ENCODE measurements around the gene DHRS3. TPM values are rescaled to one million over a fixed set of nuclear protein-coding genes. Genes with fewer than 3 reads are reported as not detected.

The DHRS3 gene
- total RNA-seq, 1 experiment from 2014 or later, result 154 TPM

DNA sequence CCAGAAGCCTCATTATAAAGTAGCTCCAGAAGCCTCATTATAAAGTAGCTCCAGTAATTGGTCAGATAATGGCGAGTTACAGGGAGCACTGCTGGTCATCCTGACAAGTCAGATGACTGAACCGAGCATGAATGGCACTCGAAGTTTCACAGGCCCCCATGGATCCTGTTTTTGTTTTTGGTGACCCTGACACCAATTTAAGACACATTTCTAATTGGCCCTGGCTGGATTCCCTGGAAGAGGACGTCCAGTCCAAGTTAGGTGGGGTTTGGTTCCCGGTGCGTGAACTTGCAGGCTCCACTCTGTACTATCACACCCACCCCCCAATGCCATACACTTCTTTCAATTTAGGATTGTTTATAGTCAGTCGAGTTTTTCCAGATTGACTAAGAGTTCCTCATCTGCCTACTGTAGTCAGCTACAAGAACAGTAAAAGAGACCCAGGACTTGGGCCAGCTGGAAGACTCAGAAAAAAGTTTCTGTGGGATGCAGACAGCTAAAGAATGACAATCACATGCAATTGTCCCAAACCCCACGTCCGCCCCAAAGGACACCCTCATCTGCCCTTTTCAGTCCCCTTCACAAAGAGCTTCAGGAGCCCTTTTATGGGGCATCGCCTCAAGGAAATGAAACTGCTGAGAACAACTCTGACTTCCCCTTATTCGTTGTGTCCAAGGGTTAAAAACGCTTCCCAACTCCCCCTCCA lies 2.7 kb downstream of the DHRS3 start:
- H3K9me3 ChIP-seq (ENCODE audit: insufficient read depth, low read depth), result no peaks in the 10 kb centered on the region
- peaks cover 35% of the 10 kb centered on the region for H3K4me1 ChIP-seq (replicated peaks; ENCODE audit: insufficient read depth)
- H4K20me1 ChIP-seq (ENCODE audit: insufficient read depth), result peaks cover 23% of the 10 kb centered on the region
- ChIA-PET CTCF (no interaction called here), POLR2A (ENCODE audit: unreplicated experiment) (interaction anchor here (0.6 to 0.8 kb wide), 4 partner anchors 14 to 1664 kb away, joined by 4 to 8 read pairs (median 6); no protein-coding TSS in a partner anchor)
- peak overlapping the region; percentile 97 for H3K4me2 ChIP-seq
- TF ChIP-seq, protein P1, sequence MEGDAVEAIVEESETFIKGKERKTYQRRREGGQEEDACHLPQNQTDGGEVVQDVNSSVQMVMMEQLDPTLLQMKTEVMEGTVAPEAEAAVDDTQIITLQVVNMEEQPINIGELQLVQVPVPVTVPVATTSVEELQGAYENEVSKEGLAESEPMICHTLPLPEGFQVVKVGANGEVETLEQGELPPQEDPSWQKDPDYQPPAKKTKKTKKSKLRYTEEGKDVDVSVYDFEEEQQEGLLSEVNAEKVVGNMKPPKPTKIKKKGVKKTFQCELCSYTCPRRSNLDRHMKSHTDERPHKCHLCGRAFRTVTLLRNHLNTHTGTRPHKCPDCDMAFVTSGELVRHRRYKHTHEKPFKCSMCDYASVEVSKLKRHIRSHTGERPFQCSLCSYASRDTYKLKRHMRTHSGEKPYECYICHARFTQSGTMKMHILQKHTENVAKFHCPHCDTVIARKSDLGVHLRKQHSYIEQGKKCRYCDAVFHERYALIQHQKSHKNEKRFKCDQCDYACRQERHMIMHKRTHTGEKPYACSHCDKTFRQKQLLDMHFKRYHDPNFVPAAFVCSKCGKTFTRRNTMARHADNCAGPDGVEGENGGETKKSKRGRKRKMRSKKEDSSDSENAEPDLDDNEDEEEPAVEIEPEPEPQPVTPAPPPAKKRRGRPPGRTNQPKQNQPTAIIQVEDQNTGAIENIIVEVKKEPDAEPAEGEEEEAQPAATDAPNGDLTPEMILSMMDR (conservative IDR thresholded peaks at IDR 0.05), result no peak
- H3K27me3 ChIP-seq (ENCODE audit: insufficient read depth, low read depth), result no peaks in the 10 kb centered on the region
- H3K36me3 ChIP-seq (ENCODE audit: low read depth), result peaks cover 36% of the 10 kb centered on the region
- BruUV-seq (replicated peaks), result no TSS peak
- peak overlapping the region; percentile 90 for H3K27ac ChIP-seq
- H3K79me2 ChIP-seq (ENCODE audit: low read depth), result peaks cover 85% of the 10 kb centered on the region
- DNase-seq, result no peak
- H3F3A ChIP-seq (ENCODE audit: insufficient read depth, low read depth), result peaks cover 43% of the 10 kb centered on the region; the same call in 1 of the 2 replicates
- peak overlapping the region; percentile 91 for H3K4me3 ChIP-seq
- H3K9me2 ChIP-seq (ENCODE audit: insufficient read depth), result no peaks in the 10 kb centered on the region
- intact Hi-C loops (cut with micrococcal nuclease; ENCODE audit: unreplicated experiment), result loop anchor here (10.0 kb wide), 1 partner anchor 481 kb away; no protein-coding TSS in a partner anchor
- H2AFZ ChIP-seq, result no peak overlapping the region

DNA sequence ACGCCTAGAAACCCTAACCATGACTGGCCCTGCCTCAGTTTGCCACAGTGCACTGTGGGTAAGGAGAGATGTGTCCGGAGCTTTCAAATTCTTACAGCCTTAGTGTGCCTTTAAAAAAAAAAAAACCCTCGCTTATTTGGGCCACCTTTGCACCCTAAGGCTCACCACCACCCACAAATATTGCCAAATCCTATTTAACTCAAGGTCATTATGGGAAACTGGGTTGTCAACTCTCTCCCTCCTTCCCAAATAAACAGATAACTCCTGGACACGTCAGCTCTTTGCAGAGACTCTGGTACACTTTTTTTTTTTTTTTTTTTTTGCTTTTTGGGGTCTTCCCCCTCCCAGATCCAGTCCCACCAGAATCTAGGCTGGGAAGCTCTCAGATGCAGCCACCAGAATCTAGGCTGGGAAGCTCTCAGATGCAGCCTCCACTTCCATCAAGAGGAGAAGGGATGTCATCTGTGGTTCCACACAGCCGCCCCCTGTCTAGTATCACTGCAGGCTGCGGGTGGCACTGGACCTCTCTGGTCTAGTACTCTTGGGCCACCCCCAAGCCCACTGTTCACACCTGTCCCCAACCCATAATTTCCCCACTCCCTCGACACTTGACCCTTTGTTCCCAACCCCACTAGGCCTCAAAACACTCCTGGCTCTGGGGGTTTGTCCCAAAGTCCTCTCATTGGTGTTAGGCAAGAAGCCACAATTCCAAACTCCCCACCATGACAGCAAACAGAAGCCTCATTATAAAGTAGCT lies 3.4 kb downstream of the DHRS3 start:
- no peak for TF ChIP-seq EZH2 (IDR thresholded peaks at IDR 0.05; ENCODE audit: low read depth)
- TF ChIP-seq, protein P1 (conservative IDR thresholded peaks at IDR 0.05), result no peak
- no peak for DNase-seq
- no TSS peak for BruUV-seq (replicated peaks)
- no peaks in the 10 kb centered on the region for H3K9me3 ChIP-seq (ENCODE audit: insufficient read depth, low read depth)
- peaks cover 23% of the 10 kb centered on the region for H4K20me1 ChIP-seq (ENCODE audit: insufficient read depth)
- peak overlapping the region; percentile 90; the same call in 1 of the 2 replicates for H3K27ac ChIP-seq
- peaks cover 33% of the 10 kb centered on the region for H3K4me1 ChIP-seq (replicated peaks; ENCODE audit: insufficient read depth)
- POLR2A ChIA-PET (ENCODE audit: unreplicated experiment), result interaction anchor here (0.6 to 0.7 kb wide), 2 partner anchors 28 to 111 kb away, joined by 7 to 8 read pairs; no protein-coding TSS in a partner anchor
- H3K79me2 ChIP-seq (ENCODE audit: low read depth), result peaks cover 87% of the 10 kb centered on the region
- no peaks in the 10 kb centered on the region for H3K9me2 ChIP-seq (ENCODE audit: insufficient read depth)
- peaks cover 37% of the 10 kb centered on the region for H3K36me3 ChIP-seq (ENCODE audit: low read depth)
- no peak overlapping the region for H2AFZ ChIP-seq
- peak overlapping the region; percentile 97 for H3K4me2 ChIP-seq
- no peaks in the 10 kb centered on the region for H3K27me3 ChIP-seq (ENCODE audit: insufficient read depth, low read depth)
- intact Hi-C loops (cut with micrococcal nuclease; ENCODE audit: unreplicated experiment), result loop anchor here (10.0 kb wide), 1 partner anchor 480 kb away; no protein-coding TSS in a partner anchor
- peaks cover 47% of the 10 kb centered on the region; the same call in 1 of the 2 replicates for H3F3A ChIP-seq (ENCODE audit: insufficient read depth, low read depth)
- H3K4me3 ChIP-seq, result peak overlapping the region; percentile 91
- CTCF ChIA-PET, result interaction anchor here (0.6 kb wide), 1 partner anchor 1328 kb away, joined by 7 read pairs; no protein-coding TSS in a partner anchor

DNA sequence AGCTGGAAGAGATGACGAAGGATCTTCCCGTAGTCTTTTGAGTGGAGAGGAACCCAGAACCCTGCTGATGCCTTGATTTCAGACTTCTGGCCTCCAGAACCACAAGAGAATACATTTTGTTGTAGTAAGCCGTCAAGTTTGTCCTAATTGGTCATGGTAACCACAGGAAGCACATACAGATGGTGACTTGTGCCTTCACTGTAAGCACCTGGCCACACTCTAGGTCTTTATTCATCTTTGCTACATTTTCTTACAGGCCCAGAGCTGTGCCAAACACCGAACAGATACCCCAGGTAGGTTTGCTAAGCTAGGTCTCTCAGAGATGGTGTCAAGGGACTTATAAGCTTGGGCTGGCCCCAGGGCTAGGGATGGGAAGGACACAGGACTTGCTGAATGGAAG lies 4.8 kb downstream of the DHRS3 start:
- Histone ChIP-seq H2AFZ (no peak overlapping the region), H3K27me3 (ENCODE audit: insufficient read depth, low read depth) (no peaks in the 10 kb centered on the region), H3F3A (ENCODE audit: insufficient read depth, low read depth) (peaks cover 45% of the 10 kb centered on the region; the same call in 1 of the 2 replicates), H3K4me2 (peak overlapping the region; percentile 97), H4K20me1 (ENCODE audit: insufficient read depth) (peaks cover 27% of the 10 kb centered on the region), H3K4me3 (peak overlapping the region; percentile 91; the same call in 1 of the 2 replicates), H3K4me1 (replicated peaks; ENCODE audit: insufficient read depth) (peaks cover 33% of the 10 kb centered on the region), H3K36me3 (ENCODE audit: low read depth) (peaks cover 37% of the 10 kb centered on the region), H3K9me3 (ENCODE audit: insufficient read depth, low read depth) (no peaks in the 10 kb centered on the region), H3K9me2 (ENCODE audit: insufficient read depth) (no peaks in the 10 kb centered on the region), H3K79me2 (ENCODE audit: low read depth) (peaks cover 93% of the 10 kb centered on the region), H3K27ac (no peak overlapping the region)
- intact Hi-C loops (cut with micrococcal nuclease; ENCODE audit: unreplicated experiment), result loop anchor here (10.0 kb wide), 1 partner anchor 478 kb away; no protein-coding TSS in a partner anchor
- ChIA-PET CTCF (interaction anchor here (0.7 kb wide), 1 partner anchor 182 kb away, joined by 3 read pairs; no protein-coding TSS in a partner anchor), POLR2A (ENCODE audit: unreplicated experiment) (interaction anchor here (0.6 kb wide), 1 partner anchor 127 kb away, joined by 3 read pairs; no protein-coding TSS in a partner anchor)
- TF ChIP-seq EZH2 (IDR thresholded peaks at IDR 0.05; ENCODE audit: low read depth), result no peak
- TF ChIP-seq, protein P1 (conservative IDR thresholded peaks at IDR 0.05), result no peak
- BruUV-seq (replicated peaks), result no TSS peak
- no peak for DNase-seq

All from PC-9 (cell line).